OCI-LY7 (cell line): ENCODE data around the gene INPP5A.

Experiments used
- CTCF ChIP-seq: fragments of 200-600 bp; sonication (generic); conservative IDR thresholded peaks from 2 replicates; pipeline ENCODE4 v1.5.1; 2014; ENCODE audit warnings: mild to moderate bottlenecking, antibody characterized with exemption, low read length, moderate library complexity, mixed read lengths
- EZH2phosphoT487 ChIP-seq: fragments of 200-600 bp; sonication (generic); IDR thresholded peaks from 2 replicates; pipeline ENCODE4 v1.6.1; 2018; ENCODE audit warnings: low read depth, borderline replicate concordance, mild to moderate bottlenecking, mixed run types, antibody characterized with exemption, low read length, moderate library complexity, mixed read lengths

GRCh38 chr10:132677096-132677472 lies 139.5 kb downstream of the INPP5A start:
- TF ChIP-seq CTCF, result no peak
- no peak for TF ChIP-seq EZH2phosphoT487
